Mesothelial cell of epicardium (in vitro differentiated cells): ENCODE data around the gene ZNF808. TPM values are rescaled to one million over a fixed set of nuclear protein-coding genes. Genes with fewer than 3 reads are reported as not detected.
"Not testable (repeated sequence)": the region's sequence is repeated elsewhere in the genome, so short reads cannot be mapped to it uniquely, and the experiment has no call there.

Experiments
- DNase-seq, 2 experiments: peaks; one replicate each; pipeline ENCODE4 v3.0.0; 2021; ENCODE audit warnings: low spot score in 2 of 2; ENCODE audit not compliant: unreplicated experiment in 2 of 2
- H3K27ac Mint-ChIP-seq: 2 replicates; pipeline ENCODE4 v1.8.0; 2021; ENCODE audit warnings: mixed read lengths
- H3K27me3 Mint-ChIP-seq: 2 replicates; pipeline ENCODE4 v1.8.0; 2021; ENCODE audit warnings: low read depth, mixed read lengths
- H3K36me3 Mint-ChIP-seq: 2 replicates; pipeline ENCODE4 v1.8.0; 2021; ENCODE audit warnings: mixed read lengths
- H3K4me1 Mint-ChIP-seq: 2 replicates; pipeline ENCODE4 v1.8.0; 2021; ENCODE audit warnings: mixed read lengths
- H3K4me3 Mint-ChIP-seq: 2 replicates; pipeline ENCODE4 v1.8.0; 2021; ENCODE audit warnings: mild to moderate bottlenecking, moderate library complexity, mixed read lengths
- H3K9me3 Mint-ChIP-seq: 2 replicates; pipeline ENCODE4 v1.8.0; 2021; ENCODE audit warnings: mixed read lengths
- CTCF ChIP-seq: fragments of 200-600 bp; sonication (generic); IDR thresholded peaks from one replicate; pipeline ENCODE4 v1.5.0; 2021; ENCODE audit warnings: antibody characterized with exemption; ENCODE audit not compliant: unreplicated experiment
- total RNA-seq: library from RNA; stranded (reverse); gene quantifications from 3 replicates; pipeline ENCODE4 v1.2.1, GENCODE V29; 2021

ZNF808 gene
- 35.8 to 37.5 TPM (median 36.7 TPM) in 3 replicates for total RNA-seq

- TF ChIP-seq CTCF = peak; percentile 55
- DNase-seq = peak; percentile 87 to 90
- Mint-ChIP-seq H3K36me3 (no peaks in the 10 kb centered on the region), H3K9me3 (no peaks in the 10 kb centered on the region), H3K27ac (peak within 1 kb of the TSS; percentile 99), H3K4me3 (peak within 1 kb of the TSS; percentile 98), H3K27me3 (no peaks in the 10 kb centered on the region), H3K4me1 (peaks cover 23% of the 10 kb centered on the region)
Measured at GRCh38 chr19:52527134-52527955, at the start of gene ZNF808. Gene ZNF808, plus strand, starts transcription at chr19:52527668. Its CDS starts 15,617 bp downstream, at chr19:52543285.

- not testable (repeated sequence) for H3K4me3 Mint-ChIP-seq, DNase-seq, H3K4me1 Mint-ChIP-seq, H3K36me3 Mint-ChIP-seq, H3K27ac Mint-ChIP-seq
- Mint-ChIP-seq H3K27me3 (peaks cover 16% of the 10 kb centered on the region), H3K9me3 (peaks cover 44% of the 10 kb centered on the region)
Measured at GRCh38 chr19:52484111-52484743, 43.2 kb upstream of the ZNF808 start.

- H3K27ac Mint-ChIP-seq, DNase-seq, H3K4me3 Mint-ChIP-seq, H3K36me3 Mint-ChIP-seq, H3K4me1 Mint-ChIP-seq: not testable (repeated sequence)
- Mint-ChIP-seq H3K9me3 (peaks cover 43% of the 10 kb centered on the region), H3K27me3 (peaks cover 16% of the 10 kb centered on the region)
Measured at GRCh38 chr19:52485064-52485463, 42.4 kb upstream of the ZNF808 start.

GRCh38 chr19:52485561-52486240 lies 41.8 kb upstream of the ZNF808 start:
- not testable (repeated sequence) for H3K4me1 Mint-ChIP-seq, H3K4me3 Mint-ChIP-seq, H3K36me3 Mint-ChIP-seq, DNase-seq, H3K27ac Mint-ChIP-seq
- Mint-ChIP-seq H3K27me3 (peaks cover 16% of the 10 kb centered on the region), H3K9me3 (peaks cover 43% of the 10 kb centered on the region)

GRCh38 chr19:52492201-52492993 lies 35.1 kb upstream of the ZNF808 start:
- peak; percentile 53 to 61 for DNase-seq
- Mint-ChIP-seq H3K9me3 (peaks cover 7% of the 10 kb centered on the region), H3K4me3 (peak overlapping the region; percentile 70), H3K36me3 (no peaks in the 10 kb centered on the region), H3K27ac (peak overlapping the region; percentile 69), H3K4me1 (peaks cover 3% of the 10 kb centered on the region), H3K27me3 (peaks cover 19% of the 10 kb centered on the region)
- no peak for TF ChIP-seq CTCF

GRCh38 chr19:52492994-52493470 lies 34.4 kb upstream of the ZNF808 start:
- no peak for TF ChIP-seq CTCF
- H3K27me3 Mint-ChIP-seq = peaks cover 19% of the 10 kb centered on the region
- H3K9me3 Mint-ChIP-seq = peaks cover 7% of the 10 kb centered on the region
- peaks cover 3% of the 10 kb centered on the region for H3K4me1 Mint-ChIP-seq
- peak overlapping the region; percentile 69 for H3K27ac Mint-ChIP-seq
- H3K4me3 Mint-ChIP-seq = peak overlapping the region; percentile 70
- peak; percentile 31 to 64 for DNase-seq
- H3K36me3 Mint-ChIP-seq = no peaks in the 10 kb centered on the region
